Astrocyte of the cerebellum (primary cell): ENCODE data around the gene GNB1L.

Experiments
- DNase-seq: peaks from one replicate; pipeline ENCODE4 v3.0.0-alpha.2; 2011; ENCODE audit warnings: low read depth
- H3K4me3 ChIP-seq: 2 replicates; pipeline ENCODE4 v1.5.1; 2011; ENCODE audit warnings: mild to moderate bottlenecking, low read depth, low read length, moderate library complexity
- CTCF ChIP-seq: IDR thresholded peaks from 2 replicates; pipeline ENCODE4 v1.5.1; 2012; ENCODE audit warnings: low read length, low read depth, moderate library complexity, mild to moderate bottlenecking; ENCODE audit errors: missing control alignments
- in situ Hi-C: cut with HindIII; loops from 2 replicates; pipeline ENCODE4 v1.10.0; 2017; ENCODE audit warnings: low sequenced_read_pairs

Gene GNB1L

GRCh38 chr22:19879246-19879570 is 24.5 kb upstream of the GNB1L start:
- in situ Hi-C loops, result no loop called here
- H3K4me3 ChIP-seq, result no peak overlapping the region
- no peak for TF ChIP-seq CTCF
- DNase-seq, result no peak

- H3K4me3 ChIP-seq, result no peak overlapping the region
- no peak for DNase-seq
- TF ChIP-seq CTCF, result no peak
- in situ Hi-C loops, result no loop called here
Observed at GRCh38 chr22:19878461-19879245, 24.0 kb upstream of the GNB1L start.

GRCh38 chr22:19877626-19878339 is 23.1 kb upstream of the GNB1L start:
- no peak for TF ChIP-seq CTCF
- in situ Hi-C loops, result no loop called here
- no peak for DNase-seq
- H3K4me3 ChIP-seq, result no peak overlapping the region

- in situ Hi-C loops, result no loop called here
- no peak overlapping the region for H3K4me3 ChIP-seq
- TF ChIP-seq CTCF, result no peak
- no peak for DNase-seq
Observed at GRCh38 chr22:19876941-19877625, 22.4 kb upstream of the GNB1L start.

- no peak for TF ChIP-seq CTCF
- no peak overlapping the region for H3K4me3 ChIP-seq
- DNase-seq, result no peak
- in situ Hi-C loops, result no loop called here
Observed at GRCh38 chr22:19876314-19876940, 21.8 kb upstream of the GNB1L start.

GRCh38 chr22:19875531-19876313 is 21.0 kb upstream of the GNB1L start:
- in situ Hi-C loops, result no loop called here
- no peak for DNase-seq
- no peak for TF ChIP-seq CTCF
- H3K4me3 ChIP-seq, result no peak overlapping the region
